Keratinocyte (primary cell): Measurements from ENCODE around the gene AGAP1. TPM values are rescaled to one million over a fixed set of nuclear protein-coding genes. Genes with fewer than 3 reads are reported as not detected.

ENCODE experiments used
- DNase-seq: peaks from one replicate; pipeline ENCODE4 v3.0.0-alpha.2; 2011; ENCODE audit warnings: low read depth, missing footprints, low spot score
- FAIRE-seq: peaks from 2 replicates; lab custom pipeline; 2011; peaks lifted over from hg19 to GRCh38; lab: Jason Lieb, UNC
- H2AFZ ChIP-seq: 2 replicates; pipeline ENCODE4 v1.6.0; 2012; ENCODE audit warnings: low read length, control low read depth, inconsistent platforms; ENCODE audit not compliant: control insufficient read depth
- H3K27ac ChIP-seq: 2 replicates; pipeline ENCODE4 v1.5.1; 2011; ENCODE audit warnings: low read length; ENCODE audit not compliant: control insufficient read depth, insufficient read depth
- H3K27me3 ChIP-seq: 3 replicates; pipeline ENCODE4 v1.6.0; 2011; ENCODE audit warnings: low read length; ENCODE audit not compliant: control insufficient read depth, insufficient read depth; ENCODE audit errors: extremely low read depth
- H3K36me3 ChIP-seq, 2 experiments: 2 replicates in 1 of 2; 3 replicates in 1 of 2; pipeline ENCODE4 v1.5.1; 2011; ENCODE audit warnings: low read length in 2 of 2, mild to moderate bottlenecking in 1 of 2; ENCODE audit not compliant: control insufficient read depth in 2 of 2, insufficient read depth in 2 of 2; ENCODE audit errors: extremely low read depth in 1 of 2
- H3K4me1 ChIP-seq: 3 replicates; pipeline ENCODE4 v1.5.1; 2011; ENCODE audit warnings: low read length; ENCODE audit not compliant: control insufficient read depth, insufficient read depth; ENCODE audit errors: extremely low read depth
- H3K4me2 ChIP-seq: 3 replicates; pipeline ENCODE4 v1.6.0; 2011; ENCODE audit warnings: low read depth, low read length; ENCODE audit not compliant: control insufficient read depth, insufficient read depth; ENCODE audit errors: extremely low read depth
- H3K4me3 ChIP-seq, 3 experiments: fragments of 200-600 bp in 1 of 3; sonication (generic) in 1 of 3; 2 replicates in 2 of 3; 3 replicates in 1 of 3; pipeline ENCODE4 v1.5.1; 2011 to 2016; ENCODE audit warnings: low read length in 3 of 3, mild to moderate bottlenecking in 3 of 3, control low read depth in 2 of 3, inconsistent platforms in 1 of 3, low read depth in 1 of 3, mixed read lengths in 1 of 3, mixed run types in 1 of 3, moderate library complexity in 1 of 3; ENCODE audit not compliant: control insufficient read depth in 2 of 3, insufficient read depth in 2 of 3; ENCODE audit errors: extremely low read depth in 1 of 3
- H3K79me2 ChIP-seq: 2 replicates; pipeline ENCODE4 v1.6.0; 2012; ENCODE audit warnings: low read length; ENCODE audit not compliant: control insufficient read depth, insufficient read depth
- H3K9ac ChIP-seq: 3 replicates; pipeline ENCODE4 v1.6.0; 2011; ENCODE audit warnings: low read length; ENCODE audit not compliant: control insufficient read depth, insufficient read depth; ENCODE audit errors: extremely low read depth
- H3K9me1 ChIP-seq: 3 replicates; pipeline ENCODE4 v1.6.0; 2011; ENCODE audit warnings: low read length; ENCODE audit not compliant: control insufficient read depth, insufficient read depth; ENCODE audit errors: extremely low read depth
- H3K9me3 ChIP-seq: 2 replicates; pipeline ENCODE4 v1.5.1; 2012; ENCODE audit warnings: low read depth, low read length; ENCODE audit not compliant: control insufficient read depth
- H4K20me1 ChIP-seq: 3 replicates; pipeline ENCODE4 v1.6.0; 2011; ENCODE audit warnings: low read length; ENCODE audit not compliant: control insufficient read depth, insufficient read depth; ENCODE audit errors: extremely low read depth
- EZH2 ChIP-seq: IDR thresholded peaks from one replicate; pipeline ENCODE4 v1.6.1; 2012; ENCODE audit warnings: inconsistent platforms, mild to moderate bottlenecking, low read length, moderate library complexity
- dilution Hi-C: fragments of 300-500 bp; cut with MboI; formaldehyde crosslinking; loops from one replicate; pipeline ENCODE4 v1.7.0; 2020; ENCODE audit warnings: low sequenced_read_pairs; ENCODE audit not compliant: extremely low pct_ligation_motif_present
- polyA plus RNA-seq, 5 experiments: library from polyadenylated mRNA; depleted of rRNA in 3 of 5; stranded (reverse) in 3 of 5; stranded (forward) in 1 of 5; unstranded in 1 of 5; fragments of >200 nt; gene quantifications; 1 replicate in 1 of 5; 2 replicates in 3 of 5; 3 replicates in 1 of 5; pipeline versions ENCODE4 v1.2.1 to v1.2.3, GENCODE V29; 2011 to 2012; ENCODE audit warnings: missing spikeins in 2 of 5, low read depth in 1 of 5, low replicate concordance in 1 of 5
- TF ChIP-seq, protein P1 (sequence below), 3 experiments: IDR thresholded peaks in 1 of 3; conservative IDR thresholded peaks in 1 of 3; optimal IDR thresholded peaks in 1 of 3; 2 replicates in 2 of 3; 3 replicates in 1 of 3; pipeline versions ENCODE3 to v1.5.1; 2011; ENCODE audit warnings: low read length in 3 of 3, mild to moderate bottlenecking in 3 of 3, moderate library complexity in 2 of 3, control low read depth in 1 of 3, inconsistent platforms in 1 of 3; ENCODE audit not compliant: insufficient read depth in 2 of 3; ENCODE audit errors: extremely low read depth in 1 of 3

AGAP1 gene
- polyA plus RNA-seq, 1 donor (not counting 4 experiments of a cell fraction or from before 2014, with no cell fraction given) = 12.6 TPM

DNA sequence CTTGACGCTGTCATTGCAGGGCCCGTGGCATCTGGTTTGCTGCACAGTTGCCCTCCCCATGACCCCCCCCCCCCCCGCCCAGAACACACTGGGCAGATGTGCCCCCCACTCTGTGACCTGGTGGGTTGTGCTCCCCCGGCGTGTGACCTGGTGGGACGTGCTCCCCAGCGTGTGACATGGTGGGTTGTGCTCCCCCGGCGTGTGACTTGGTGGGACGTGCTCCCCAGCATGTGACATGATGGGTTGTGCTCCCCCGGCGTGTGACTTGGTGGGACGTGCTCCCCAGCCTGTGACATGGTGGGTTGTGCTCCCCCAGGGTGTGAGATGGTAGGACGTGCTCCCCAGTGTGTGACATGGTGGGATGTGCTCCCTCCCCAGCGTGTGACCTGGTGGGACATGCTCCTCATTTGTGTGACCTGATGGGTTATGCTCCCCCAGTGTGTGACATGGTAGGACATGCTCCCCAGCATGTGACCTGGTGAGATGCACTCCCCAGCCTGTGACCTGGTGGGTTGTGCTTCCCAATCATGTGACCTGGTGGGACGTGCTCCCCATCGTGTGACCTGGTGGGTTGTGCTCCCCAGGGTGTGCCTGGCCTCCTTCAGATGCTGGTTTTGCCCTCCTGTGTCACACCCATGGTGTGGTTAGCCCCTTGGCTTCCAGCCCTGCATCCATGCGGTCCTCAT lies 213.7 kb downstream of the AGAP1 start:
- H3K27me3 ChIP-seq = no peaks in the 10 kb centered on the region
- no peak overlapping the region for H3K9ac ChIP-seq
- dilution Hi-C loops = no loop called here
- H3K4me3 ChIP-seq = no peak overlapping the region
- no peaks in the 10 kb centered on the region for H4K20me1 ChIP-seq
- H2AFZ ChIP-seq = no peak overlapping the region
- TF ChIP-seq, protein P1, sequence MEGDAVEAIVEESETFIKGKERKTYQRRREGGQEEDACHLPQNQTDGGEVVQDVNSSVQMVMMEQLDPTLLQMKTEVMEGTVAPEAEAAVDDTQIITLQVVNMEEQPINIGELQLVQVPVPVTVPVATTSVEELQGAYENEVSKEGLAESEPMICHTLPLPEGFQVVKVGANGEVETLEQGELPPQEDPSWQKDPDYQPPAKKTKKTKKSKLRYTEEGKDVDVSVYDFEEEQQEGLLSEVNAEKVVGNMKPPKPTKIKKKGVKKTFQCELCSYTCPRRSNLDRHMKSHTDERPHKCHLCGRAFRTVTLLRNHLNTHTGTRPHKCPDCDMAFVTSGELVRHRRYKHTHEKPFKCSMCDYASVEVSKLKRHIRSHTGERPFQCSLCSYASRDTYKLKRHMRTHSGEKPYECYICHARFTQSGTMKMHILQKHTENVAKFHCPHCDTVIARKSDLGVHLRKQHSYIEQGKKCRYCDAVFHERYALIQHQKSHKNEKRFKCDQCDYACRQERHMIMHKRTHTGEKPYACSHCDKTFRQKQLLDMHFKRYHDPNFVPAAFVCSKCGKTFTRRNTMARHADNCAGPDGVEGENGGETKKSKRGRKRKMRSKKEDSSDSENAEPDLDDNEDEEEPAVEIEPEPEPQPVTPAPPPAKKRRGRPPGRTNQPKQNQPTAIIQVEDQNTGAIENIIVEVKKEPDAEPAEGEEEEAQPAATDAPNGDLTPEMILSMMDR (optimal IDR thresholded peaks at IDR 0.05 in 1 of 3, IDR thresholded peaks at IDR 0.05 in 1 of 3, conservative IDR thresholded peaks at IDR 0.05 in 1 of 3; ENCODE audit: extremely low read depth in 1 of 3, insufficient read depth in 2 of 3, low read length in 3 of 3) = no peak
- no peak for TF ChIP-seq EZH2
- peaks cover 2% of the 10 kb centered on the region for H3K9me1 ChIP-seq
- H3K36me3 ChIP-seq = peaks cover 0 to 2% of the 10 kb centered on the region in 2 experiments
- H3K4me2 ChIP-seq = no peak overlapping the region
- H3K9me3 ChIP-seq = no peaks in the 10 kb centered on the region
- peaks cover 16% of the 10 kb centered on the region for H3K79me2 ChIP-seq
- DNase-seq (no peak), FAIRE-seq (no peak)
- H3K27ac ChIP-seq = no peak overlapping the region
- peaks cover 27% of the 10 kb centered on the region for H3K4me1 ChIP-seq

DNA sequence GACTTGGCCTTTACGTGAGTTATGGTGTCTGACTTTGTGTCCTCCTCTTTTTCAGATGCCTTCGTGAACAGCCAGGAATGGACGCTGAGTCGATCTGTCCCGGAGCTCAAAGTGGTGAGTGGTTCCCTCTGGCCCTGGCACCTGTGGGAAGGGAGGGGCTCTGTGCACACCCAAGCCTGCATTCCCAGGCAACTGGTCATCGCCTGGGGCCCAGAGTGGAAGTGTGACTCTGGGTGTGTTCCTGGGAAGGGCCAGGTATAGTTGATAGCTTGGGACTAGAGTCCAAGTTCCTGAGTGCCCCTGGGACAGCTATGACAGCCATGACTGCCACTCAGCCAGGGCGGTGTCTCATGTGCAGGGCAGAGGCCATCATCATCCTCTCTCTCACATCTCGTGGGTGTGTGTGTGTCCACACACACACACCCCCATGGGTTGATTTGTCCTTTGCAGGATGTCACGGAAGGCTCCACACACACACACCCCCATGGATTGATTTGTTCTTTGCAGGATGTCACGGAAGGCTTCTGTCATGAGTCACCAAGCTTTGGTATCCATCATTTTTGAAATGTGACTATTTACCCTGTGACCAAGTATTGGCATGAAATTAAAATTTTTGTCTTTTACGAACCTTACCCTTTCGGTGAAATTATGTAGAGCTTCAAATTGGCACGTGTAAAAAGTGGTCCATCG lies 215.4 kb downstream of the AGAP1 start:
- Histone ChIP-seq H3K9ac (peak overlapping the region; percentile 50), H3K79me2 (peaks cover 16% of the 10 kb centered on the region), H3K9me1 (peaks cover 2% of the 10 kb centered on the region), H3K27ac (peak overlapping the region; percentile 71), H3K27me3 (no peaks in the 10 kb centered on the region), H3K4me1 (peaks cover 22% of the 10 kb centered on the region), H3K36me3 (peaks cover 0 to 2% of the 10 kb centered on the region in 2 experiments), H4K20me1 (no peaks in the 10 kb centered on the region), H3K4me3 (peak overlapping the region in 1 of 3 experiments; percentile 47), H3K4me2 (peak overlapping the region; percentile 78), H3K9me3 (no peaks in the 10 kb centered on the region), H2AFZ (no peak overlapping the region)
- TF ChIP-seq, protein P1 (optimal IDR thresholded peaks at IDR 0.05 in 1 of 3, IDR thresholded peaks at IDR 0.05 in 1 of 3, conservative IDR thresholded peaks at IDR 0.05 in 1 of 3; ENCODE audit: extremely low read depth in 1 of 3, insufficient read depth in 2 of 3, low read length in 3 of 3) = no peak
- TF ChIP-seq EZH2 = no peak
- FAIRE-seq (peak; percentile 85), DNase-seq (peak; percentile 83)
- dilution Hi-C loops = no loop called here
